Fibroblast of the aortic adventitia (primary cell): ENCODE measurements around the gene IGSF3. TPM values are rescaled to one million over a fixed set of nuclear protein-coding genes. Genes with fewer than 3 reads are reported as not detected.

ENCODE experiments used
- DNase-seq: peaks from one replicate; pipeline ENCODE4 v3.0.0-alpha.2; 2010; ENCODE audit warnings: low read depth
- H3K4me3 ChIP-seq: 2 replicates; pipeline ENCODE4 v1.5.1; 2011; ENCODE audit warnings: low read depth, mild to moderate bottlenecking, control low read depth, low read length, moderate library complexity
- small RNA-seq: library from RNA; depleted of rRNA; stranded (forward); fragments of <200 nt; gene quantifications from one replicate; pipeline ENCODE3, GENCODE V24; 2012
- total RNA-seq: library from RNA; depleted of rRNA; stranded (reverse); fragments of >200 nt; gene quantifications from 2 replicates; pipeline ENCODE4 v1.2.3, GENCODE V29; 2012; ENCODE audit warnings: low replicate concordance
- TF ChIP-seq, protein P1 (sequence below): IDR thresholded peaks from 2 replicates; pipeline ENCODE4 v1.5.1; 2011; ENCODE audit warnings: mild to moderate bottlenecking, low read length, control low read depth, inconsistent platforms; ENCODE audit not compliant: insufficient read depth

IGSF3 gene
- total RNA-seq, 1 donor, result 0.27 TPM

DNA sequence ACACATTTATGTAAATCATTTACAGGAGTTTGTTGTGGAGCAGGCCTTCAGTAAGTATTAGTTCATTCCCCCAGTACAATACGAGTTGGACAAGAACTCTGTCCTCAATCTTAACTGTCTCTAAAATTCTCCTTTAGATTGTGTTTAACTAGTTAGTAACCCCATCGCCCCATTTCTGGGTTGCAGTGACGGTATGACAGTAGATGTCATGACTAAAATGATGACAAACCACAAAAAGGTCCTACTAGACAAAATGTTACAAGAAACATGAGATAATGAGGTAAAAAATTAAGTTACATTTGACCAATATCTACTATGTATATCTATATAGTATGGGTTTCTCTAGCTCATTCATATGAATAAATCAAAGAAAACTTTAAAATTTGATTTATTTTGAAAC is 137.9 kb downstream of the IGSF3 start:
- no peak for DNase-seq
- TF ChIP-seq, protein P1, sequence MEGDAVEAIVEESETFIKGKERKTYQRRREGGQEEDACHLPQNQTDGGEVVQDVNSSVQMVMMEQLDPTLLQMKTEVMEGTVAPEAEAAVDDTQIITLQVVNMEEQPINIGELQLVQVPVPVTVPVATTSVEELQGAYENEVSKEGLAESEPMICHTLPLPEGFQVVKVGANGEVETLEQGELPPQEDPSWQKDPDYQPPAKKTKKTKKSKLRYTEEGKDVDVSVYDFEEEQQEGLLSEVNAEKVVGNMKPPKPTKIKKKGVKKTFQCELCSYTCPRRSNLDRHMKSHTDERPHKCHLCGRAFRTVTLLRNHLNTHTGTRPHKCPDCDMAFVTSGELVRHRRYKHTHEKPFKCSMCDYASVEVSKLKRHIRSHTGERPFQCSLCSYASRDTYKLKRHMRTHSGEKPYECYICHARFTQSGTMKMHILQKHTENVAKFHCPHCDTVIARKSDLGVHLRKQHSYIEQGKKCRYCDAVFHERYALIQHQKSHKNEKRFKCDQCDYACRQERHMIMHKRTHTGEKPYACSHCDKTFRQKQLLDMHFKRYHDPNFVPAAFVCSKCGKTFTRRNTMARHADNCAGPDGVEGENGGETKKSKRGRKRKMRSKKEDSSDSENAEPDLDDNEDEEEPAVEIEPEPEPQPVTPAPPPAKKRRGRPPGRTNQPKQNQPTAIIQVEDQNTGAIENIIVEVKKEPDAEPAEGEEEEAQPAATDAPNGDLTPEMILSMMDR, result no peak
- H3K4me3 ChIP-seq, result no peak overlapping the region

- H3K4me3 ChIP-seq, result no peak overlapping the region
- TF ChIP-seq, protein P1, result no peak
- DNase-seq, result peak; percentile 42
Measured at GRCh38 chr1:116529199-116529631, 138.3 kb downstream of the IGSF3 start.

- no peak for DNase-seq
- TF ChIP-seq, protein P1, result no peak
- no peak overlapping the region for H3K4me3 ChIP-seq
Measured at GRCh38 chr1:116528329-116529083, 139.0 kb downstream of the IGSF3 start.

- DNase-seq, result no peak
- H3K4me3 ChIP-seq, result no peak overlapping the region
- TF ChIP-seq, protein P1, result no peak
Measured at GRCh38 chr1:116525440-116525839, 142.1 kb downstream of the IGSF3 start.

Small RNAs within 50 kb of the gene (small RNA-seq; reads per million reads assigned to genes)
- gene MIR320B1 (not detected), gene MIR548AC (not detected)

Other genes with a start within 250 kb of the IGSF3 start
- gene CD58, start 96.7 kb downstream of the IGSF3 start, total RNA-seq, result 3.4 and 42.0 TPM in 2 replicates
- 0.65 TPM in 1 of 2 replicates, not detected in the other for gene CD2, start 86.7 kb upstream of the IGSF3 start, total RNA-seq
- 39.8 and 67.5 TPM in 2 replicates for gene PTGFRN, start 242.2 kb upstream of the IGSF3 start, total RNA-seq